Neuron (in vitro differentiated cells): ENCODE data around the gene RAD51B.

ENCODE experiments used
- H2AFZ ChIP-seq: one replicate; pipeline ENCODE4 v1.6.1; 2013; ENCODE audit warnings: low read depth, mild to moderate bottlenecking, inconsistent platforms, low read length, moderate library complexity
- H3K27me3 ChIP-seq: one replicate; pipeline ENCODE4 v1.6.1; 2013; ENCODE audit warnings: low read length; ENCODE audit not compliant: insufficient read depth
- H3K36me3 ChIP-seq: one replicate; pipeline ENCODE4 v1.6.1; 2013; ENCODE audit warnings: low read length; ENCODE audit not compliant: insufficient read depth
- H3K4me1 ChIP-seq: one replicate; pipeline ENCODE4 v1.6.1; 2013; ENCODE audit warnings: low read length; ENCODE audit not compliant: insufficient read depth
- H3K4me3 ChIP-seq: 2 replicates; pipeline ENCODE4 v1.5.1; 2013; ENCODE audit warnings: mild to moderate bottlenecking, low read length, moderate library complexity
- H3K9me3 ChIP-seq: one replicate; pipeline ENCODE4 v1.6.1; 2013; ENCODE audit warnings: low read length

RAD51B gene

DNA sequence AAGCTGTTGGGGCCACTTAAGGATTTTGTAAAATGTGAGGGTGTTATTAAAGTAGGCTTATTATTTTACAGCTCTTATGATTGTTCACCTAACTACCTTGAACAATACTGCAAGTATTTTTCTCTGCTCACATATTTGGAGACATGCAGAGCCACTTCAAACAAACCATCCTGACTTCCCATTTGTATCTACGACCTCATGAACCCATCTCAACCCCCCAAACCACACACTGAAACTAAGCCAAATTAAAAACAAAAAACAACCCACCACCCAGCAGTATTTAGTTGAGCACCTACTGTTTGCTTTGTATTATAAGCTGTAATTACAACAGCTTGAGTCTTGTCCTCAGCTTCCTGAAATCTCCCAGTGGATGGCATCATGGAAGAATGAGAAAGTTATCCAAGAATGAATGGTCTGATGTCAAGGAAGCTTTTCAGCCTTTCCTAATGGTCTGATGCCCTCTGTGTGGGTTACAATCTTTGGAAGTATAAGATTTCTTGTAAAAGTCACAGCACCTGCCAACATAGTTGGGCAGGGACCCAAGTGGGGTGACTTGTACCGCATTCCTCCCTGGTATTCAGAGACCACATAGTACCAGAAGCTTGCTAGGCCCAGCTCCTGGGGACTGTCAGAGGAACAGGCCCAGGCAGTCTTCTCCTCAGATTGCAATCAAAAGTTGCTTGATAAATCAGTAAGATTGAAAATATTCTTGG lies 556.6 kb downstream of the RAD51B start:
- no peaks in the 10 kb centered on the region for H3K9me3 ChIP-seq

DNA sequence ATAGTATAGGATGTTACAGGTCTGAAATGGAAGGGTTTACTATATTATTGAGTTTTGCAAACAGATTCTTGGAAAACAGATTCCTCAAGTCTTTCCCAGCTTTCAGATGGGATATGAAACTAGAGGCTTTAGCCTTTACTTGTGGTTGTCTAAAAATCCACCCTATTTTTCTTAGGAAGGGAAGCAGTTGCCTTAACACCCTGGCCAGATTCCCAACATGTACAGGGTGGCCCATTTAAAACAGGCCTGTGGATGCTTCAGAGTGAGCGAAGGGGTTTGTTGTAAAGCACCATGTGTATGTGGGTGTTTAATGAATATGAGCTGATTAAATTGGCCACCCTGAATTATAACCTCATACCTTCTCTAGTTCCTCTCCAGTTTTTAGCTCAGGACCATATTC lies 557.4 kb downstream of the RAD51B start:
- Histone ChIP-seq H3K36me3 (no peaks in the 10 kb centered on the region), H2AFZ (no peak overlapping the region), H3K27me3 (no peaks in the 10 kb centered on the region), H3K4me3 (no peak overlapping the region), H3K4me1 (peaks cover 19% of the 10 kb centered on the region), H3K9me3 (no peaks in the 10 kb centered on the region)

More for the DNA sequence above, 556.6 kb downstream of the RAD51B start:
- H3K4me1 ChIP-seq = peaks cover 24% of the 10 kb centered on the region
- H3K4me3 ChIP-seq = no peak overlapping the region
- no peaks in the 10 kb centered on the region for H3K36me3 ChIP-seq
- H3K27me3 ChIP-seq = no peaks in the 10 kb centered on the region
- no peak overlapping the region for H2AFZ ChIP-seq

DNA sequence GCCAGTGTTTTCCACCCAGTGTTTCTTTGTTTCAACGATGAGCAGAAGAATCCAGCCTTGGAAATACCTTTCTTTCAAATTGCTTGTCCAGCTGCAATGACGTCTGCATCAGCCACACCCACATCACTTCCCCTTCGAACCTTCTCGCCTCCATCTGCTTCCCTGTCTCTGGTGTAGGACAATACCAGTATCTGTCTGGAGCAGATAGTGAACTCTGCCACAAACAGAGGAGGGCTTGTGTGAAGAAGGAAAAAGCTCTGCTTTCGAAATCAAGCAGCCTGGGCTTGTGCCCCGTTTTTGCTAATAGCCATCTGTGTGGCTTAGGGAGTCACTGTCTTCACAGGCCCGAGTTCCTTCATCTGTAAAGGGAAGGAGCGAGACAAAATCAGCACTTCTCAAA lies 557.9 kb downstream of the RAD51B start:
- Histone ChIP-seq H2AFZ (no peak overlapping the region), H3K27me3 (no peaks in the 10 kb centered on the region), H3K9me3 (no peaks in the 10 kb centered on the region), H3K4me3 (no peak overlapping the region), H3K4me1 (peaks cover 14% of the 10 kb centered on the region), H3K36me3 (no peaks in the 10 kb centered on the region)

DNA sequence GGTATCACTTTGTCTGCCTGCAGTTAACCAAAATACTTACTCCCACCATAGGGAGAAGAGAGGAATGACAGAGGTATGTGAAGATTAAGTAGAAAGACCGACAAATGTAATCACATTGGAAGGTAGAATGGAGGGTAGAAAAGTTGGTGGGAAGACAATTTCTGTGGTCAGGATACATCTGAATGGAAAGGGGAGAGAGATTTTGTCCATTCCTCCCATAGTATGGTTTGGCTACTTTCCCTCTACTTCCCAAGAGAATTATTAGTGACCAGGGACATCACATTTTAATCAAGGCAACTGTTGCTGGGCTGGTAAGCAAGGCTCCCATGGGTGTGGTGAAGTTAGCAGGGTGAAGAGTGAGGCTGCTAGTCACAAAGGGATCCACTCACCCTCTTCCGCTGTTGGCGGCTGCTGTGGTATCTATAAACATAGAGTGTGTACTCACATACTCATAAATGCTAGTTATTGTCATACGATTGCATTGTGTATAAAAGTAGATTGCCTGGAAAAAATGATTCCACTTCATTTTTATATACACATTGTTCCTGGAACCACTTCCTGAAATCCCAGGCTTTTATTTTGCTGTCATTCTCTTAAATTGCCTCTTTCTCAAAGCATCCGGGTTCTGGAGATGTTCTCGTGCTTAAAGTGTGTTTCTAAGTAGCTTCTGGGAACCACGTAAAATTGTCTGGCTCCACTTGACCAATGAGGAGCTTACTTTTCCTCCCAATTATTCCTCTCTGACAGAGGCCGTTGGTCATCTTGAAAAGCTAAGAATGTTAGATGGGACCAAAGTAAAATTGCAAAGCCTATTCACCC lies 560.1 kb downstream of the RAD51B start:
- H3K9me3 ChIP-seq = no peaks in the 10 kb centered on the region
- no peak overlapping the region for H2AFZ ChIP-seq
- H3K4me1 ChIP-seq = peaks cover 10% of the 10 kb centered on the region
- H3K36me3 ChIP-seq = no peaks in the 10 kb centered on the region
- H3K4me3 ChIP-seq = no peak overlapping the region
- no peaks in the 10 kb centered on the region for H3K27me3 ChIP-seq

DNA sequence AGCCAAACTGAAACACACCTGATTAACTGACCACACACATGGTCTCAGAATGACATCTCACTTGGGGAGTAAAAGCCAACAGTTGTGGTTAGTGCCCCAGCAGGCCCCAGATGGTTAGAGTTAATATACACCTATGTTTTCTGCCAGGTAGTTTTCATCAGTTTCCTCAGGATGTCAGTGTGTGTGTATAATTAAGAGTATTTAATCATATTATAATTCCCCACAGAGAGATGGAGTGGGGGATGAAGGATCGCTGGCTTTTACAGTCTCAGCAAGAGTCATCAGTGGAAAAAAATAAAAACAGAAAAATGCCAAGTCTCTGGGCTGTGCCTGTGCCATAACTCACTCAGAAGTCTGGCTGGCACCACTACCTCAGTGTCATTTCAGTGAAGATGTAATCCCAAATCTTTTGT lies 560.8 kb downstream of the RAD51B start:
- Histone ChIP-seq H3K27me3 (no peaks in the 10 kb centered on the region), H2AFZ (no peak overlapping the region), H3K4me3 (no peak overlapping the region), H3K36me3 (no peaks in the 10 kb centered on the region), H3K4me1 (peaks cover 10% of the 10 kb centered on the region), H3K9me3 (no peaks in the 10 kb centered on the region)

DNA sequence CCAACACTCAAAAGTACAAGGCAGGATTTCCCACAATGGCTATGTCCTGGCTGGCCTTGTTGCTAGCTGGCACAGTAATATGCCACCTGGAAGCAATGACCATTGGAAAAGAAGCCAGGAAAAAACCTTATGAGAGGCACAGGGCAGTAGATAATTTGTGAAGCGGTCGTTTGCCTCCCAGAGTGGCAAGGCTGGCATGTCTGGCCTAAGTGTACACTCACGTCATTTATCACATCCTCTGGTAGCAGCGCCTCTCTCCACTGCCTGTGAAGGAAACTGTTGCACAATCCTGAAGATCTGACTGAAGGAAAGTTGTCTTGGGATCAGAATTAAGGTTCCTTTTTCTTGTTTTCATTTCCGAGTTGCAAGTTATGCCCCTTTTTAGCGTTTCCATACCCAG lies 564.8 kb downstream of the RAD51B start:
- Histone ChIP-seq H3K9me3 (no peaks in the 10 kb centered on the region), H3K36me3 (no peaks in the 10 kb centered on the region), H3K4me3 (no peak overlapping the region), H3K4me1 (no peaks in the 10 kb centered on the region), H3K27me3 (no peaks in the 10 kb centered on the region), H2AFZ (no peak overlapping the region)

DNA sequence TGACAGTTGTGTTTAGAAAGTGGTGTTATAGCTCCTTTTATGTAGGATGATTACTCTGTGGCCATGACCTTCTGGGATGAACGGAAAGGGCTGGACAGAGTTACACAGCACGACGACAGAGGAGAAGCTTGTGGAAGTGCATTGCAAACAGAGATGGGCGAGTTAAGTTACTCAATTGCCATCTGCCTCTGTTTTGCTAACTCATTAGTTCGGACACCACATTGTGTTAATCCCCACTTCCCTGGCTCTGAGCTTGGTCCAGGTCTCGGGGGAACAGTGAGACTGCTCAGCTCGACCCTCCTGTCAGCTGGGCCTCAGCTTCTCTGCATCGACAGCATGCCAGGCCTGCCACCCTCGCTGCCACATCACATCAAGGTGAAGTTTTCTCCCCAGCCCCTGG lies 565.3 kb downstream of the RAD51B start:
- no peaks in the 10 kb centered on the region for H3K4me1 ChIP-seq
- H3K4me3 ChIP-seq = no peak overlapping the region
- H3K9me3 ChIP-seq = no peaks in the 10 kb centered on the region
- no peaks in the 10 kb centered on the region for H3K36me3 ChIP-seq
- no peak overlapping the region for H2AFZ ChIP-seq
- no peaks in the 10 kb centered on the region for H3K27me3 ChIP-seq

DNA sequence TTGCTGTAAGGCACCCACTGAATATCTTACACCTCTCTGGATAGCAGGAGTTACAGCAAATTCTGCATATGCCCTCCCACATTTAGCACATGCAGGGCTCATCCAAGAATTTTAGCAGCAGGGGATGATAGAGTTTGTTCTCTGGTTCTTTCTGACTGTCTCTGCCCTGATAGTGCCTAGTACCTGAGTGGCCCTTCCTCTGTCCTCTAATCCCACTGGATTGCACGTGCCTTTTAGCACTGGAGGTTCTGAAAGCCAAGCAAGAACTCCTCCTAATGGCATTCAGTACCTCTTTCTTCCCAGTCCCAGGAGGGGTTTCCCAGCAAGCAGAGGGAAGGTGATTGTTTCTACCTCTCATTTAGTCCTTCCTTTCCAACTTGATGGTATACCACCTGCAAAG lies 566.9 kb downstream of the RAD51B start:
- Histone ChIP-seq H3K4me3 (no peak overlapping the region), H3K36me3 (no peaks in the 10 kb centered on the region), H2AFZ (no peak overlapping the region), H3K9me3 (no peaks in the 10 kb centered on the region), H3K4me1 (peaks cover 7% of the 10 kb centered on the region), H3K27me3 (no peaks in the 10 kb centered on the region)

DNA sequence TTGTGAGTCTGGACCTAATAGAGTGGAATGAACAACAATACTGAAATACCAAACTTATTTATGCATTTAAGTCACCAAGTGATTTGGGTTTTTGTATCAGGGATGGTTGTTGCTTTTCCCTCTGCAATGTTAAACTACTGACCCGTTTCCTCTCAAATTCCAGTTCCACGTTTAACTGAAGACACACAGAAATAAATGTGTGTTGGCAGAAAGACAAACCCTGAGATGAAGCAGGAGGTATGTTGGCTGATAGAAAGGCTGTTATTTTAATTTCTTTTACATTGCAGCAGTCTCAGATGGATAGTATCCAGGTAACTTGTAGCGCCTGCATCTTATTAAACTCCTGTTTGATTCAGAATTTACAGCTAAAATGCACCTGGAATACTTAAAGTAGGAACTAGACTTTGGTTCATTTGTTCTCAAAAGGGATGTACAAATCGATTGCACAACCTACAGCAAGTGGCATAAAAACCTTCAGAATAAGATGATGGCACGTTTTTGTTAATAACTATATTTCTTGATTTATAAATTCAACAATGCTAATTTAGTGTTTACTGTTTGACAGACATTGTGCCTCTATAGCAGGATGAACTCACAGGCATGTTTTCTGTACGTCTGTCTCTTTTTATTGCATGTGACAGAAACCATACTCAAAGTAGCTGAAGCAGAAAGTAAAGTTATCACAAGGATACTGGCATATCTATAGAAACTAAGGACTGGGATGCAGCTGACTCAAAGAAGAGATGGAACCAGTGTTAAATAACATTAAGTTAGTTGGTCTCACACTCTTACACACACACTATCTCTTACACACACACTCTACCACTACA lies 567.6 kb downstream of the RAD51B start:
- no peak overlapping the region for H2AFZ ChIP-seq
- H3K4me1 ChIP-seq = peaks cover 13% of the 10 kb centered on the region
- H3K36me3 ChIP-seq = no peaks in the 10 kb centered on the region

DNA sequence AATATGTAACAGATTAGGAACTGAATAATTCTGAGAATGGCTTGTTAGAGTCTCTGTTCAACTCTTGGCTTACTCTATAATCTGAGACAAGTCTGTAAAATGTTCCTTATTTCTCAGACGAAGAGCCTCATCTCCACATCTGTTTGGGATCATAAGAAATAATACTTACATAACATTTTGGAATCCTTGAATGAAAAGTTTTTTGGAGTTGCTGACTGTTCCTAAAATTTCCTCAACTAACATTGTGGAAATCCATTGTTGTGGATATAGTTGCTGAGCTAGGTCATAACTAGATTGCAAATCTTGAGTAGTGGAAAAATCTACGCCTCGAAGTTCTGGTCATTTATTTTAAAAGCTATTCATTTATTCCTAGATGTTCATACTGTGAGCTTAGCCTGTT lies 570.4 kb downstream of the RAD51B start:
- H2AFZ ChIP-seq = no peak overlapping the region
- no peak overlapping the region for H3K4me3 ChIP-seq
- H3K36me3 ChIP-seq = no peaks in the 10 kb centered on the region
- peaks cover 39% of the 10 kb centered on the region for H3K4me1 ChIP-seq
- no peaks in the 10 kb centered on the region for H3K27me3 ChIP-seq
- no peaks in the 10 kb centered on the region for H3K9me3 ChIP-seq

More for the DNA sequence above, 567.6 kb downstream of the RAD51B start:
- H3K4me3 ChIP-seq = no peak overlapping the region
- H3K27me3 ChIP-seq = no peaks in the 10 kb centered on the region
- H3K9me3 ChIP-seq = no peaks in the 10 kb centered on the region

DNA sequence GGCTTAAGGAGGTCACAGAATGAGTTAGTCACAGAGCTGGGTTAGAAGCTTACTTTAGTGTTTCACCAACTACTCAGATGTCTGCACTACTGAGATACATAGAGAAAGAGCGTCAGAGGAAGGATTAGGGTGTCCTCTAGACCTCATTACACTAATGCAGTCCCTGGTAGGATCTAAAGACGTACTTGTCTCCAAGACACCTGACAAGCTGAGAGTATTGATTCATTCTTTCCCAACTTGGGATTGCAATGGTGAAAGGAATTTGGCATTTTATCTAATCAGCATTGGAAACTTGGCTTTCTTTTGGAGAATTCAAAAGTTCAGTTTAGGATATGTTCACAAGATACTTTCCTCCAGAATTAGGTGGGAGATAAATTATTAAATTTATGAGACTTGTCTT lies 571.2 kb downstream of the RAD51B start:
- H3K4me1 ChIP-seq = peaks cover 47% of the 10 kb centered on the region

DNA sequence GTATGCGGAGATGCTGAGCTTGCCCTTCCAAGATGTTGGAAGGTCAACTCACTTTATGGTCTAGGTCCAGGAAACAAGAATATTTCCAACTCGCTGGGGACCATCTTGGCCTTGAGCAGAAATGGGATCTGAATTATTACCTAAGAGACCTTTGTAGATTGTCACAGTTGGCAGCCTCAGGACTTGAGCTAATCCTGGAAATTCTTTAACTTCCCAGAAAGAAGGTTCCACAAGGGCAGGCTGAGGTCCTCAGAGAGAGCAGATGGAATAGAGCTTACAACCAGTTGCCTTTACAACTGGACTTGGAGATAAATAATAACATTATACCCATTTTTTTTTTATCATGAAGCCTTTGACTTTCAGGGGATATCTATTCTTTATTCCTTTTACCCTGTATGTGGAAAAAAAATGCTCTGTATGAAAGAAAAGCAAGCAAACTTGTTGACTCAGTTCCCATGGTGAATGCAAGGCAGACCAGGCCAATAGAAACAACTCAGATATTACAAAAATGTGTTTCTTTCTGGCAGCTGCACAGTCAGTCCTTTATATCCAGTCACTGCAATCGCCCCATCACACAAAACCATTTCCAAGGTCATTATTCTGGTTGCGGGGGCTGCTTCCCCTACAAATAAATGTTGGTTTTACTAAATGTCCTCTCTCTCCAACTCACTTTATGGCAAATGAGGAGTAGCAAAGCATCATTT lies 571.9 kb downstream of the RAD51B start:
- no peaks in the 10 kb centered on the region for H3K36me3 ChIP-seq
- peaks cover 52% of the 10 kb centered on the region for H3K4me1 ChIP-seq
- H3K27me3 ChIP-seq = no peaks in the 10 kb centered on the region
- H3K4me3 ChIP-seq = no peak overlapping the region
- H2AFZ ChIP-seq = no peak overlapping the region
- no peaks in the 10 kb centered on the region for H3K9me3 ChIP-seq

More for the DNA sequence above, 571.2 kb downstream of the RAD51B start:
- Histone ChIP-seq H2AFZ (no peak overlapping the region), H3K9me3 (no peaks in the 10 kb centered on the region), H3K36me3 (no peaks in the 10 kb centered on the region), H3K27me3 (no peaks in the 10 kb centered on the region), H3K4me3 (no peak overlapping the region)
